ENCODE data around the gene LPIN1. TPM values are rescaled to one million over a fixed set of nuclear protein-coding genes. Genes with fewer than 3 reads are reported as not detected.

The LPIN1 gene
- total RNA-seq, 2 experiments from 2014 or later: 31.9 to 36.5 TPM

DNA sequence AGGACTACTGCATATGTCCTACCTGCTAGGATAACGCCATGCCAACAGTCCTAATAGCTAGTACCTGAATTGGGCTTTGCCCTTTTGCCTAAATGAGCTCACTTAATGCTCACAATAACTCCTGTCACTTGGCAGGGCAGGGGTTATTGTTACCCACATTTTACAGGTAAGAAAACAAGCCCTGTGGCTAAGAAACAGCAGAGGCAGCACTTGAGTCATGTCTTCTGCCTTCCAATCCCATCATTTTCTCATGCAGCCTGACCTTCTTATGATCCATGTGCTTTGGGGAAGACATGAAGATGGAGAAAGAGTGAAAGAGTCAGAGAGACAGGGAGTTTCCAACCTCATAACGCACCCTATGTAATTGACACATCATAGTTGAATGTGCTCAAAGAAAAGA, 33.6 kb upstream of the LPIN1 start:
- no peak overlapping the region for H3K4me3 Mint-ChIP-seq
- no peak for DNase-seq
- ChIA-PET CTCF (no interaction called here), POLR2A (interaction anchor here (0.9 kb wide), 1 partner anchor 31 kb away, joined by 3 read pairs; no protein-coding TSS in a partner anchor)
- ATAC-seq: no peak
- intact Hi-C loops (cut with micrococcal nuclease): no loop called here
- no peaks in the 10 kb centered on the region for H3K4me1 Mint-ChIP-seq (ENCODE audit: low read depth)
- TF ChIP-seq, protein P1, sequence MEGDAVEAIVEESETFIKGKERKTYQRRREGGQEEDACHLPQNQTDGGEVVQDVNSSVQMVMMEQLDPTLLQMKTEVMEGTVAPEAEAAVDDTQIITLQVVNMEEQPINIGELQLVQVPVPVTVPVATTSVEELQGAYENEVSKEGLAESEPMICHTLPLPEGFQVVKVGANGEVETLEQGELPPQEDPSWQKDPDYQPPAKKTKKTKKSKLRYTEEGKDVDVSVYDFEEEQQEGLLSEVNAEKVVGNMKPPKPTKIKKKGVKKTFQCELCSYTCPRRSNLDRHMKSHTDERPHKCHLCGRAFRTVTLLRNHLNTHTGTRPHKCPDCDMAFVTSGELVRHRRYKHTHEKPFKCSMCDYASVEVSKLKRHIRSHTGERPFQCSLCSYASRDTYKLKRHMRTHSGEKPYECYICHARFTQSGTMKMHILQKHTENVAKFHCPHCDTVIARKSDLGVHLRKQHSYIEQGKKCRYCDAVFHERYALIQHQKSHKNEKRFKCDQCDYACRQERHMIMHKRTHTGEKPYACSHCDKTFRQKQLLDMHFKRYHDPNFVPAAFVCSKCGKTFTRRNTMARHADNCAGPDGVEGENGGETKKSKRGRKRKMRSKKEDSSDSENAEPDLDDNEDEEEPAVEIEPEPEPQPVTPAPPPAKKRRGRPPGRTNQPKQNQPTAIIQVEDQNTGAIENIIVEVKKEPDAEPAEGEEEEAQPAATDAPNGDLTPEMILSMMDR (IDR thresholded peaks at IDR 0.05): no peak
- H3K9me3 Mint-ChIP-seq: no peaks in the 10 kb centered on the region
- no peak overlapping the region for H3K27ac Mint-ChIP-seq
- H3K27me3 Mint-ChIP-seq: peaks cover 3% of the 10 kb centered on the region
- no peaks in the 10 kb centered on the region for H3K36me3 Mint-ChIP-seq (ENCODE audit: low read depth)

DNA sequence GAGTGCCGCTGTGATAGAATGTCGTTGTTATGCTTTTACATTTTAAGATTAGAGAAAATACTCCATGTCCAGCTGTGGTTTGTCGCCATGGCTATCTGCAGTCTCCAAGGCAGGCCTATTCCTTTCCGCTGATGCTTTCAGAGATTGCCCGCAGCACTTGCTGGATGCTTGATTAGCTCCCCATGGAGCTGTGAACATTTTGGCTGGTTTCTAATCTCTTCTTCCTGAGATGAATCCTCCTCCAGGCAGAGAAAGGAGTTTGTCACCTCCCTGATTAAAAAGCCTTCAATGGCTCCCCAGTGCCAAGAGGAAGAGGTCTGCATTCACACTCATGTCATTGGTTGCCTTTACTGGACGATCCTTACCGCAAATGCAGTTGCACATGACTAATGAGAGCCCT, 32.6 kb upstream of the LPIN1 start:
- H3K27me3 Mint-ChIP-seq: peaks cover 4% of the 10 kb centered on the region
- no peak for DNase-seq
- no peaks in the 10 kb centered on the region for H3K9me3 Mint-ChIP-seq
- intact Hi-C loops (cut with micrococcal nuclease): no loop called here
- H3K4me3 Mint-ChIP-seq: no peak overlapping the region
- TF ChIP-seq, protein P1 (IDR thresholded peaks at IDR 0.05): no peak
- ChIA-PET POLR2A (no interaction called here), CTCF (no interaction called here)
- no peak overlapping the region for H3K27ac Mint-ChIP-seq
- no peak for ATAC-seq
- no peaks in the 10 kb centered on the region for H3K36me3 Mint-ChIP-seq (ENCODE audit: low read depth)
- no peaks in the 10 kb centered on the region for H3K4me1 Mint-ChIP-seq (ENCODE audit: low read depth)

DNA sequence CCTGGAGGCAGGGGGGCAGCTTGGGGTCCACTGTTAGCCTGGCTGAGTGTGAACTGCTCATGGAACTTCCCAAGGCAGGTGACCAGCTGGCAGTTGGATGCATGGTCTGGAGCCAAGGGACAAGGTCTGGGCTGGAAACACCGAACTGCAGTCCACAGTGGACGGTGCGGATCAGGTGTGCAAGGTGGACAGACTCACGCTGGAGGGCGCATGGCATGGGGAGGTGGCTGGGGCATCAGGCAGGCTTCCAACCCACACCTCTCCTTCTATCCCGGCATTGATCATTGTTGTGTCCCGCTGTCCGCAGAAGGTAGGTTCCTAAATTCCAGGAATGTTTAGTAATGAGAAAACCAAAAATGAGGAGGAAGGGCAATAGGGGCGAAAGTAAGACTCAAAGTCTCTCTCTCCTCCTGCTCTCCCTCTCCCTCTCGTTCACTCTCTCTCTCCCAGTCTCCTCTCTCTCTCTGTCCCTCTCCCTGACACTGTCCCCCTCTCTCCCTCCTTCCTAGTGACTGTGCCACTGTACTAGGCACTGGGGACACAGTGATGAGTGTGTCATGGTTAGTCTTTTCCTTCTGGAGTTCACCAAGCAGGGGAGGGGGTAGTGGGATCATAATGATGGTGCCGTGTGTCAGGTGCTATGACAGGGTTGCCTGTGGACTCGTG, 30.3 kb upstream of the LPIN1 start:
- ATAC-seq (no peak), DNase-seq (no peak)
- Mint-ChIP-seq H3K36me3 (ENCODE audit: low read depth) (no peaks in the 10 kb centered on the region), H3K27ac (no peak overlapping the region), H3K4me3 (no peak overlapping the region), H3K27me3 (peaks cover 6% of the 10 kb centered on the region), H3K9me3 (no peaks in the 10 kb centered on the region), H3K4me1 (ENCODE audit: low read depth) (peaks cover 8% of the 10 kb centered on the region)
- TF ChIP-seq, protein P1 (IDR thresholded peaks at IDR 0.05): no peak
- intact Hi-C loops (cut with micrococcal nuclease): no loop called here
- POLR2A ChIA-PET: no interaction called here
- CTCF ChIA-PET: interaction anchor here (1.2 kb wide), 1 partner anchor 253 kb away, joined by 3 read pairs; no protein-coding TSS in a partner anchor

DNA sequence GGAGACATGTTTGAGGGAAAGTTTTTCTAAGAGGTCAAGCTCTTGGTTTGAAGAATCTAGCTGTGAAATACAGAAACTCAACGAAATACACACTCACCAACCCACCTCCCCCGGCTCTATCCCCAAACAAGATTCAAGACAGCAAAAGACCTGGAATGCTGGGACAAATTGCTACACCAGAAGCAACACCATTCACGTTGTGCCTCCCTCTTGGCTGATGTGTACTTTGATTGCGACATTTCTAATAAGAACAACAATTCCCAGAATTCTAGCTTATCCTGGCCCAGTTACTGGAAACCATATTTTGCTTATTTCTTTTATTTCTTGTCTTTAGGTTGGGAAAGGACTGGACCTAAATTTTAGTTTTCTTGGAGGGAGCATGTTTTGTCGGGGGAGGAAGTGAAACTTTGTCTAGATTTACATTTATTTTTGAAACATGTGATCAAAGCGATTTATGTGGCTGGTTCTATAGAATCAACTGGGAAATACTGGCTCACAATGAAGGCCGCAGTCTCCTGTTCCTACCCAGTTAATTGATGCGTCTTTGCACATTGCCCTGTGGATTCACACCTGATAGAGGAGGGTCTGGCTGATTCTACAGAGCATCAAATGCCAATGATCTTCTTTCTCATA, 29.6 kb upstream of the LPIN1 start:
- CTCF ChIA-PET: interaction anchor here (1.2 kb wide), 1 partner anchor 254 kb away, joined by 3 read pairs; no protein-coding TSS in a partner anchor
- DNase-seq (no peak), ATAC-seq (no peak)
- Mint-ChIP-seq H3K27me3 (peaks cover 6% of the 10 kb centered on the region), H3K27ac (no peak overlapping the region), H3K36me3 (ENCODE audit: low read depth) (no peaks in the 10 kb centered on the region), H3K9me3 (no peaks in the 10 kb centered on the region), H3K4me3 (no peak overlapping the region), H3K4me1 (ENCODE audit: low read depth) (peaks cover 8% of the 10 kb centered on the region)
- TF ChIP-seq, protein P1 (IDR thresholded peaks at IDR 0.05): no peak
- intact Hi-C loops (cut with micrococcal nuclease): no loop called here
- POLR2A ChIA-PET: no interaction called here

DNA sequence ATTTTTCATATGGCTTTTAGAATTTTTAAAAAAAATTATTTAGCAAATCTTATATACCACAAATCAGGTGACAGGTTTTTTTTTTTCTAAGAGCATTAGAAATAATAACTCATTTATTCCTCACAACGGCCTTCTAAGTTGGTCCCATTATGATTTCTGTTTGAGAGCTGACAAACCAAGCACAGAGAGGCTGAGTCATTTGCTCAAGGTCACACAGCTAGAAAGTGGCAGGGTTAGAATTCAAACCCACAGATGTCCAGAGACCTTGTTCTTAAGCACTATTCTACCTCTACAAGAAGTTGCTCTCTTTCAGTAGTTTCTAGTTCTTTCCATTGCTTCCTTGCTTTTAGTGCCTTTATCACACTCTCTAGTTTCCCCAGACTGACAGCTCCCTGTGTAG, 28.8 kb upstream of the LPIN1 start:
- no peaks in the 10 kb centered on the region for H3K36me3 Mint-ChIP-seq (ENCODE audit: low read depth)
- H3K27ac Mint-ChIP-seq: no peak overlapping the region
- POLR2A ChIA-PET: no interaction called here
- no peaks in the 10 kb centered on the region for H3K9me3 Mint-ChIP-seq
- H3K4me1 Mint-ChIP-seq (ENCODE audit: low read depth): peaks cover 8% of the 10 kb centered on the region
- H3K27me3 Mint-ChIP-seq: peaks cover 6% of the 10 kb centered on the region
- intact Hi-C loops (cut with micrococcal nuclease): no loop called here
- CTCF ChIA-PET: interaction anchor here (1.6 to 3.2 kb wide), 3 partner anchors 28 to 67 kb away, joined by 5 to 10 read pairs (median 8); no protein-coding TSS in a partner anchor
- H3K4me3 Mint-ChIP-seq: no peak overlapping the region
- ATAC-seq: no peak
- TF ChIP-seq, protein P1 (IDR thresholded peaks at IDR 0.05): no peak
- DNase-seq: no peak
